Measurements from ENCODE around the gene TMEM221. TPM values are rescaled to one million over a fixed set of nuclear protein-coding genes. Genes with fewer than 3 reads are reported as not detected.

The TMEM221 gene
- total and polyA plus RNA-seq, 10 of the 15 experiments (the other 5 are each of a cell fraction or from before 2014, with no cell fraction given): 0.04 to 0.24 TPM; not detected in 8

GRCh38 chr19:17418710-17419109 lies 29.8 kb downstream of the TMEM221 start:
- H3K4me2 ChIP-seq (ENCODE audit: control insufficient read depth, insufficient read depth): peak overlapping the region; percentile 68
- POLR2A ChIA-PET: interaction anchor here (0.9 to 4.3 kb wide), 5 partner anchors 11 to 193 kb away, joined by 3 to 46 read pairs (median 3); partner anchors contain the start of genes BST2, MRPL34 and OCEL1
- H3K9ac ChIP-seq (ENCODE audit: control insufficient read depth, insufficient read depth, low read length): no peak overlapping the region; the same call in 1 of the 2 replicates
- peak overlapping the region; percentile 76 for H3K4me3 ChIP-seq
- no peaks in the 10 kb centered on the region for H3K27me3 ChIP-seq (replicated peaks in 1 of 2; ENCODE audit: control insufficient read depth in 2 of 2, insufficient read depth in 2 of 2, low read length in 1 of 2)
- H3K36me3 ChIP-seq (ENCODE audit: control insufficient read depth in 2 of 2, insufficient read depth in 2 of 2, low read length in 1 of 2): peaks cover 0 to 4% of the 10 kb centered on the region in 2 experiments; a peak in 1 of 4 replicates
- SMC1A ChIA-PET (ENCODE audit: uncharacterized antibody, unreplicated experiment): interaction anchor here (1.3 to 3.7 kb wide), 4 partner anchors 12 to 20 kb away, joined by 3 to 26 read pairs (median 3); partner anchors contain the start of gene BST2
- no peak for FAIRE-seq
- DNase-seq (ENCODE audit: low read depth, low spot score): no peak
- RAD21 ChIA-PET (ENCODE audit: unreplicated experiment): interaction anchor here (1.0 to 1.6 kb wide), 3 partner anchors 13 to 113 kb away, joined by 3 to 21 read pairs (median 5); partner anchors contain the start of genes BST2, DDA1 and MRPL34
- CTCF ChIA-PET: interaction anchor here (0.9 to 2.6 kb wide), 8 partner anchors 9 to 78 kb away, joined by 3 to 12 read pairs (median 6); no protein-coding TSS in a partner anchor
- peaks cover 2% of the 10 kb centered on the region; the same call in 1 of the 2 replicates for H3K79me2 ChIP-seq (ENCODE audit: control insufficient read depth, insufficient read depth, low read length)
- WGBS (ENCODE audit: insufficient coverage, insufficient replicate concordance, low lambda C conversion rate, missing lambda C conversion rate): 79% methylated on average over 3 of the region's 3 CpGs
- H4K20me1 ChIP-seq (ENCODE audit: control insufficient read depth, insufficient read depth): no peaks in the 10 kb centered on the region
- intact Hi-C loops (cut with micrococcal nuclease; ENCODE audit: unreplicated experiment) (no loop called here), in situ Hi-C loops (cut with MboI) (no loop called here)
- peak overlapping the region; percentile 59; the same call in 1 of the 2 replicates for H3K27ac ChIP-seq (ENCODE audit: control insufficient read depth, insufficient read depth)
- BruUV-seq (replicated peaks): no TSS peak
- ATAC-seq: no peak
- no peak overlapping the region for H2AFZ ChIP-seq (ENCODE audit: control insufficient read depth, low read depth, low read length)
- H3K9me3 ChIP-seq (replicated peaks; ENCODE audit: control insufficient read depth, insufficient read depth, low read length): no peaks in the 10 kb centered on the region
- TF ChIP-seq SMC3 (IDR thresholded peaks at IDR 0.05; ENCODE audit: borderline replicate concordance, low read length) (no peak), POLR2AphosphoS2 (IDR thresholded peaks at IDR 0.05; ENCODE audit: low read depth, low read length) (no peak), CREM (IDR thresholded peaks at IDR 0.05; ENCODE audit: low read depth) (no peak)
- no peaks in the 10 kb centered on the region; the same call in 1 of the 2 replicates for H3K4me1 ChIP-seq (ENCODE audit: control insufficient read depth, insufficient read depth, low read length)

- no peak for ATAC-seq
- Histone ChIP-seq H3K36me3 (ENCODE audit: control insufficient read depth in 2 of 2, insufficient read depth in 2 of 2, low read length in 1 of 2) (peaks cover 0 to 25% of the 10 kb centered on the region in 2 experiments; a peak in 3 of 4 replicates), H3K4me2 (ENCODE audit: control insufficient read depth, insufficient read depth) (no peak overlapping the region), H3K9me3 (replicated peaks; ENCODE audit: control insufficient read depth, insufficient read depth, low read length) (no peaks in the 10 kb centered on the region), H3K4me3 (no peak overlapping the region), H3K9ac (ENCODE audit: control insufficient read depth, insufficient read depth, low read length) (no peak overlapping the region), H4K20me1 (ENCODE audit: control insufficient read depth, insufficient read depth) (no peaks in the 10 kb centered on the region; the same call in 1 of the 2 replicates), H3K27me3 (replicated peaks in 1 of 2; ENCODE audit: control insufficient read depth in 2 of 2, insufficient read depth in 2 of 2, low read length in 1 of 2) (no peaks in the 10 kb centered on the region), H2AFZ (ENCODE audit: control insufficient read depth, low read depth, low read length) (no peak overlapping the region), H3K27ac (ENCODE audit: control insufficient read depth, insufficient read depth) (no peak overlapping the region), H3K4me1 (ENCODE audit: control insufficient read depth, insufficient read depth, low read length) (no peaks in the 10 kb centered on the region), H3K79me2 (ENCODE audit: control insufficient read depth, insufficient read depth, low read length) (peaks cover 2% of the 10 kb centered on the region)
- CTCF ChIA-PET: interaction anchor here (0.7 kb wide), 1 partner anchor 54 kb away, joined by 3 read pairs; no protein-coding TSS in a partner anchor
- DNase-seq (ENCODE audit: low read depth, low spot score): no peak
- 98% methylated on average over 6 of the region's 6 CpGs for WGBS (ENCODE audit: insufficient coverage, insufficient replicate concordance, low lambda C conversion rate, missing lambda C conversion rate)
- intact Hi-C loops (cut with micrococcal nuclease; ENCODE audit: unreplicated experiment): no loop called here
- RAD21 ChIA-PET (ENCODE audit: unreplicated experiment): no interaction called here
- in situ Hi-C loops (cut with MboI): no loop called here
- no peak for FAIRE-seq
- POLR2A ChIA-PET: no interaction called here
- SMC1A ChIA-PET (ENCODE audit: uncharacterized antibody, unreplicated experiment): no interaction called here
- BruUV-seq (replicated peaks): TSS peak; percentile 60
- no peak for TF ChIP-seq EP300 (IDR thresholded peaks at IDR 0.05; ENCODE audit: borderline replicate concordance in 1 of 2, control insufficient read depth in 1 of 2, low read depth in 2 of 2, low read length in 2 of 2)
- no peak for TF ChIP-seq NRF1 (conservative IDR thresholded peaks at IDR 0.05; ENCODE audit: low read depth, low read length)
- TF ChIP-seq PBX3 (IDR thresholded peaks at IDR 0.05; ENCODE audit: insufficient replicate concordance, low read depth, low read length): no peak
- TF ChIP-seq, protein P1, sequence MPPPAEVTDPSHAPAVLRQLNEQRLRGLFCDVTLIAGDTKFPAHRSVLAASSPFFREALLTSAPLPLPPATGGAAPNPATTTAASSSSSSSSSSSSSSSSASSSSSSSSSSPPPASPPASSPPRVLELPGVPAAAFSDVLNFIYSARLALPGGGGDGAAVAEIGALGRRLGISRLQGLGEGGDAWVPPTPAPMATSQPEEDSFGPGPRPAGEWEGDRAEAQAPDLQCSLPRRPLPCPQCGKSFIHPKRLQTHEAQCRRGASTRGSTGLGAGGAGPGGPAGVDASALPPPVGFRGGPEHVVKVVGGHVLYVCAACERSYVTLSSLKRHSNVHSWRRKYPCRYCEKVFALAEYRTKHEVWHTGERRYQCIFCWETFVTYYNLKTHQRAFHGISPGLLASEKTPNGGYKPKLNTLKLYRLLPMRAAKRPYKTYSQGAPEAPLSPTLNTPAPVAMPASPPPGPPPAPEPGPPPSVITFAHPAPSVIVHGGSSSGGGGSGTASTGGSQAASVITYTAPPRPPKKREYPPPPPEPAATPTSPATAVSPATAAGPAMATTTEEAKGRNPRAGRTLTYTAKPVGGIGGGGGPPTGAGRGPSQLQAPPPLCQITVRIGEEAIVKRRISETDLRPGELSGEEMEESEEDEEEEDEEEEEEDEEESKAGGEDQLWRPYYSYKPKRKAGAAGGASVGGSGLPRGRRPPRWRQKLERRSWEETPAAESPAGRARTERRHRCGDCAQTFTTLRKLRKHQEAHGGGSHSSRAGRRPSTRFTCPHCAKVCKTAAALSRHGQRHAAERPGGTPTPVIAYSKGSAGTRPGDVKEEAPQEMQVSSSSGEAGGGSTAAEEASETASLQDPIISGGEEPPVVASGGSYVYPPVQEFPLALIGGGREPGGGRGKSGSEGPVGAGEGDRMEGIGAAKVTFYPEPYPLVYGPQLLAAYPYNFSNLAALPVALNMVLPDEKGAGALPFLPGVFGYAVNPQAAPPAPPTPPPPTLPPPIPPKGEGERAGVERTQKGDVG (CRISPR knock-in tag; IDR thresholded peaks at IDR 0.05): no peak
- no peak for TF ChIP-seq POLR2AphosphoS2 (IDR thresholded peaks at IDR 0.05; ENCODE audit: low read depth, low read length)
- TF ChIP-seq BRCA1 (IDR thresholded peaks at IDR 0.05; ENCODE audit: low read depth, low read length): no peak
- TF ChIP-seq NFIC (IDR thresholded peaks at IDR 0.05; ENCODE audit: low read depth, low read length): no peak
- TF ChIP-seq ESRRA (IDR thresholded peaks at IDR 0.05; ENCODE audit: low read length): no peak
- no peak for TF ChIP-seq CHD2 (IDR thresholded peaks at IDR 0.05; ENCODE audit: borderline replicate concordance, low read depth, low read length)
These were observed 33.3 kb downstream of the TMEM221 start for GRCh38 chr19:17415121-17415520.
